SK-N-MC (cell line): ENCODE results near the gene C1orf174.

Experiments
- EZH2 ChIP-seq: fragments of 200-600 bp; sonication (generic); IDR thresholded peaks from one replicate; pipeline ENCODE4 v1.6.1; 2017; ENCODE audit warnings: antibody characterized with exemption
- FOXP2 ChIP-seq: optimal IDR thresholded peaks from 2 replicates; pipeline ENCODE3; 2011; ENCODE audit warnings: mild to moderate bottlenecking, moderate library complexity; ENCODE audit not compliant: insufficient read depth; ENCODE audit errors: extremely low read length, control extremely low read depth
- POLR2AphosphoS5 ChIP-seq: IDR thresholded peaks from 2 replicates; pipeline ENCODE4 v1.6.1; 2012; ENCODE audit warnings: mild to moderate bottlenecking, low read depth, low read length, borderline replicate concordance

GRCh38 chr1:3879099-3879498 lies 21.0 kb downstream of the C1orf174 start:
- TF ChIP-seq POLR2AphosphoS5, result no peak
- no peak for TF ChIP-seq EZH2
- no peak for TF ChIP-seq FOXP2
